ENCODE measurements around the gene ALDH4A1.
"Not testable (repeated sequence)": the region's sequence is repeated elsewhere in the genome, so short reads cannot be mapped to it uniquely, and the experiment has no call there.

Gene ALDH4A1

GRCh38 chr1:18858070-18858688 lies 44.2 kb downstream of the ALDH4A1 start:
- DNase-seq (ENCODE audit: low read depth, low spot score): no peak

GRCh38 chr1:18856435-18856834 lies 45.9 kb downstream of the ALDH4A1 start:
- no peak for DNase-seq (ENCODE audit: low read depth, low spot score)

DNA sequence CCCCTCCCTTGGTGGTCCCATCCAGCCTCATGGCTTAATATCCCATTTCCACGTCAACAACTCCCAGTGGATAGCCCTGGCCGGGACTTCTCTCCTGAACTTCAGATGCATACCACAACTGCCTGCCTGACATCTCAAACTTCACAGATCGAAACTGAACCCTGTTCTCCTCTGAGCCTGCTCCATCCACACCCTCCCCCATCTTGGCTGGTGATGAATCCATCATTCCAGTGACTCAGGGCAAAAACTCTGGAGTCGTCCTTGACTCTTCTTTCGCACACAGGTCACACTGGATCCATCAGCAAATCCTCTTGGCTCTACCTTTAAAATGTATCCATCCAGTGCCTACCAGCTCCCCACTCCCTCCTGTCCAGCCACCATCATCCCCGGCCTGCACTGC lies 46.8 kb downstream of the ALDH4A1 start:
- no peak for DNase-seq (ENCODE audit: low read depth, low spot score)

- no peak for DNase-seq (ENCODE audit: low read depth, low spot score)
Measured at GRCh38 chr1:18854331-18855025, 47.9 kb downstream of the ALDH4A1 start.

- DNase-seq (ENCODE audit: low read depth, low spot score): no peak
Measured at GRCh38 chr1:18852501-18852900, 49.9 kb downstream of the ALDH4A1 start.

- no peak for DNase-seq (ENCODE audit: low read depth, low spot score)
Measured at GRCh38 chr1:18849261-18849711, 53.1 kb downstream of the ALDH4A1 start.

- not testable (repeated sequence) for DNase-seq (ENCODE audit: low read depth, low spot score)
Measured at GRCh38 chr1:18847723-18848122, 54.6 kb downstream of the ALDH4A1 start.

DNA sequence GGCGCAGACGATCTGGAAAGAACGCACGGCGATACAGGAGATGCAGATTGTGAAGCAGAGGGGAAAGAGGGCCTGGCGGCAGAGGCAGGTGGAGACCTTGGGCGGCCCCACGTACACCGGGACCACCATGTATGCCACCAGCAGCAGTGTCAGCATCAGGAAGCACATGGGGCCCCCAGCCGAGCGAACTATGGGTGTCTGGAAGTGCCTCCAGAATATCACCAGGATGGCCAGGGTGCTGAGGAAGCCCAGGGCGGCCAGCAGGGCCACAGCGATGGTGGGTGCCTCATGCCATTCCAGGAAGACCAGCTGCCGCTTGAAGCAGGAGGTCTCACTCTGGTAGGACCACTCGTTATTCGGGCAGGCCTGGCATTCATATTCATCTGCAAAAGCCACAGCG lies 62.2 kb downstream of the ALDH4A1 start:
- no peak for DNase-seq (ENCODE audit: low read depth, low spot score)

GRCh38 chr1:18836654-18837053 lies 65.7 kb downstream of the ALDH4A1 start:
- no peak for DNase-seq (ENCODE audit: low read depth, low spot score)

- DNase-seq (ENCODE audit: low read depth, low spot score): not testable (repeated sequence)
Measured at GRCh38 chr1:18832319-18832718, 70.0 kb downstream of the ALDH4A1 start.

GRCh38 chr1:18831656-18832055 lies 70.7 kb downstream of the ALDH4A1 start:
- DNase-seq (ENCODE audit: low read depth, low spot score): no peak

DNA sequence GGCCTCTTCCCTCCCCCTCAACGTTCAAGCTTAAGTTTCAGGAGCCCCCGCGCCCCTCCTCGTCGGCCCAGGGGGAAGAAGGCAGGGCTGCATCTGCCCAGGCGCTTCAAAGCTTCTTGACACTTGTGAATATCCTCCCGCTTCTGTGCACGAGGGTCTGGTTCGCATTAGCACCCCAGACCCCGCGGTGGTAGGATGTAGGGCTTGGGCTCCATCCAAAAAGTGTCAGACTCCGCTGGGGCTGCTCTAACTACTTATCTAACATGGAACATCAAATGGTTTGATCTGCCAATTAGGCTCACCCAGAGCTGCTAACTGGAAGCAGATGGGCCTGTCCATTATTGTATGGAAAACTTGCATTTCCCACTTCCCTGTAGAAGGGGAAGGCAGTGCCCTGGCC lies 71.8 kb downstream of the ALDH4A1 start:
- no peak for DNase-seq (ENCODE audit: low read depth, low spot score)

DNA sequence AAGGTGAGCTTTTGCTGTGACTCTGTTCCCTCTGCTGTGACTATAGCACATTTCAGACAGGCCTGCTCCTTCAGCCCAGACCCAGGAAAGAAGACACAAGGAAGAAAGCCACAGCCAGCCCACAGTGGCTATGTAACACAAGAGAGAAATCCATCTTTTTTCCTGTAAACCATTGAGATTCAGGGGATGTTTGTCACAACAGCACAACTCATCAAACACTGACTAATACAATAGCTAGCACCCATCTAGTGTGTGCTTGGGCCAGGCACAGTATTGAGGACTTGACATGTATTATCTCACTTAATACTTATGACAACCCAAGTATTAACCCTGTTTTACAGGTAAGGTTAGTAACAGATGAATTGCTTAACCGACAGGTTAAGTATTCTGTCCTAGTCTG lies 72.7 kb downstream of the ALDH4A1 start:
- no peak for DNase-seq (ENCODE audit: low read depth, low spot score)

DNA sequence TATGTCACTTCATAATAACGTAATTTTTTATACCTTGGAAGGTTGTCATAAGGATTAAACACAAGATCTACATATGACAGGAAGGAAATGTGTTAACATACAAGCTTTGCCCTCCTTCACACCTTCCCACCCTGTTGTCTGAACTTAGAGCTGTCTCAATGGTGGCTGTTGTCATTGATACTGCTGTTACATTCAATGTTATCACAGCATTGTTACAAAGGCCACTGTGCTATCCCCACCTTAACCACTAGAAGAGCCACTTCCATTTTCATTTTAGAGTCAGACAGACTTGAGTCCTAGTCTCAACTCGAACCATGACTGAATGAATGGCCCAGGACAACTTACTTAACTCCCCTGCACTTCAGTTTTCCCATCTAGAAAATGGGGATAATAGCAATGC lies 74.1 kb downstream of the ALDH4A1 start:
- no peak for DNase-seq (ENCODE audit: low read depth, low spot score)

DNA sequence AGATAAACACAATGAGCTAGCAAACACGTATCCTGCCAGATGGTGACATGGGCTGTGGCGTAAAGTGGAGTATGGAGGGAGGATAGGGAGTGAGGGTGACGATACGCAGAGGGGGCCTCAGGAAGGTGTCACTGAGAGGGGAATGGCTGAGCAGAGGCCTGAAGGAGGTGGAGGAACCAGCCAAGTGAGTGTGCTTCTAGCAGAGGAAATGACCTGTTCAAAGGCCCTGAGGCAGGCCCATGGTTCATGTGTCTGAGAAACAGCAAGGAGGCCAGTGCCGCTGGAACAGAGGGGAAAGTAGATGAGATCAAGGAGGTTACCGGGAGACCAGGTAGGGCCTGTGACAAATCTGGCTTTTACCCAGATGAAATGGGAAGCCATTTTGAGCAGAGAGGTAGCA lies 78.9 kb downstream of the ALDH4A1 start:
- no peak for DNase-seq (ENCODE audit: low read depth, low spot score)
